Activated CD4-positive, alpha-beta T cell treated with anti-CD3 and anti-CD28 coated beads for 24 hours (primary cell): ENCODE results near the gene ST8SIA3.
"Not testable (repeated sequence)": the region's sequence is repeated elsewhere in the genome, so short reads cannot be mapped to it uniquely, and the experiment has no call there.

Experiments used
- DNase-seq, 2 donors: peaks; one replicate each; pipeline ENCODE4 v3.0.0-alpha.2; 2020; ENCODE audit warnings: low read depth in 2 of 2

ST8SIA3 gene

GRCh38 chr18:57364460-57364859 lies 12.1 kb downstream of the ST8SIA3 start:
- no peak for DNase-seq

DNA sequence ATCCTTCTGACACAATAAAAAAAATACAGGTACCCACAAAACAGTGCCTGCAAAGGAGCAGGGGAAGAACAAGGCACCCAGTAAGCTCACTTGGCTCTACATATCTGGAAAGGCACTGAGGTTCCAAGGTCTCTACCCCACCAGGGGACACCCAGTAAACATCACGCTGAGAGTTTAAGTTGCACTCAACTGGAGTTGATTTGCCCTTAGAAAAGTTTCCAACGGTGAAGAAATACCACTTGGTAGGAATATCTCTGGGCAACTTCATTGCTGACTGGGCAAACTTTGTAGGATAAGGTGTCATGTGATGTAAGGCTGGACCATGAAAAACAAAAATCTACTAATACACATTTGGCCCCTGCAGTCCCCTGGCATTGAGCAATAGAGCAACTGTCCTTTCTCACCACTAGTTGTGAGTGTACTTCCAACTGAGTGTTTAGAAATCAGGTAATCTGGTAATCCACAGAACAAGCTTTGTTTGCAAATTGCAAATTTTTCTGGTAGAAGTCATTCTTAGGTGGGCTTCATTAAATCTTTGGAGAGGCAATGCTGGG lies 14.2 kb downstream of the ST8SIA3 start:
- no peak for DNase-seq

- no peak for DNase-seq
Measured at GRCh38 chr18:57372444-57372843, 20.1 kb downstream of the ST8SIA3 start.

DNA sequence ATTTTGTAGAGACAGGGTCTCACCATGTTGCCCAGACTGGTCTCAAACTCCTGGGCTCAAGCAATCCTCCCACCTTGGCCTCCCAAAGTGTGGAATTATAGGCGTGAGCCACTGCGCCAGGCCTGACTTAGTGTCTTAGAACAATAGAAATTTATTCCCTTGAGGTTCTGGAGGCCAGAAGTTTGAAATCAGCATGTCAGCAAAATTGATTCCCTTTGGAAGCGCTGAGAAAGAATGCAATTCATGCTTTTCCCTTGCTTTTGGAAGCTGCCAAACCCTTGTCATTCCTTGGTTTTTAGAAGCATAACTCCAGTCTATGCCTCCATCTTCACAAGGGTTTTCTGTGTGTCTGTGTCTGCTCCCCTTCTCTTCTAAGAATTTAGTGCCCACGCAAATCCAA lies 20.7 kb downstream of the ST8SIA3 start:
- no peak for DNase-seq

- DNase-seq: no peak
Measured at GRCh38 chr18:57376503-57376902, 24.1 kb downstream of the ST8SIA3 start.

DNA sequence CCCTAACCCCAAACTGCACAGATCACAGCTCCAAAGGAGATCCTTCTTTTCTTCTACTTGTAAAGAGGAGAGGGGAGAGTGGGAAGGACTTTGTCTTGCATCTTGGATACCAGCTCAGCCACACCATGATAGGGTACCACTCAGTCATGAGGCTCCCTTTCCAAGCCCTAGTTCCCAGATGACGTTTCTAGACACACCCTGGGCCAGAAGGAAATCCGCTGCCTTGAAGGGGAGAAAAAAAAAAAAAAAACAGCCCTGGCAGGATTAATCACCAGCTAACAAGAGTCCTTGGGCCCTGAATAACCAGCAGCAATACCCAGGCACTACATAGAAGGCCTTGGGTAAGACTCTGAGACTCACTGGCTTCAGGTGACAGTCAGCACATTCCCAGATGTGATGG lies 36.9 kb downstream of the ST8SIA3 start:
- DNase-seq: no peak

- DNase-seq: no peak
Measured at GRCh38 chr18:57390044-57390443, 37.7 kb downstream of the ST8SIA3 start.

DNA sequence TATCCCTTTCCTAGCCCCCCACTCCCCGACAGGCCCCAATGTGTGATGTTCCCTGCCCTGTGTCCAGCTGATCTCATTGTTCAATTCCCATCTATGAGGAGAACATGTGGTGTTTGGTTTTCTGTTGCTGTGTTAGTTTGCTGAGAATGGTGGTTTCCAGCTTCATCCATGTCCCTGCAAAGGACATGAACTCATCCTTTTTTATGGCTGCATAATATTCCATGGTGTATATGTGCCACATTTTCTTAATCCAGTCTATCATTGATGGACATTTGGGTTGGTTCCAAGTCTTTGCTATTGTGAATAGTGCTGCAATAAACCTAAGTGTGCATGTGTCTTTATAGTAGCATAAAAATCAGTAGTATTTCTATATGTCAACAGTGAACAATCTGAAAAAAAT lies 42.4 kb downstream of the ST8SIA3 start:
- DNase-seq: not testable (repeated sequence)

DNA sequence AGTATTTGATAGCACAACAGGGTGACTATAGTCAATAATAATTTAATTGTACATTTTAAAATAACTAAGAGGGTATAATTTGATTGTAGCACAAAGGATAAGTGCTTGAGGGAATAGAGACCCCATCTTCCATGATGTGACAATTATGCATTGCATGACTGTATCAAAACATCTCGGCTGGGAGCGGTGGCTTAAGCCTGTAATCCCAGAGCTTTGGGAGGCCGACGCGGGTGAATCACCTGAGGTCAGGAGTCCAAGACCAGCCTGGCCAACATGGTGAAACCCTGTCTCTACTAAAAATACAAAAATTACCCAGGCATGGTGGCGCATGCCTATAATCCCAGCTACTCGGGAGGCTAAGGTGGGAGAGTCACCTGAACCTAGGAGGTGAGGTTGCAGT lies 44.5 kb downstream of the ST8SIA3 start:
- DNase-seq: not testable (repeated sequence)

GRCh38 chr18:57397440-57398132 lies 45.2 kb downstream of the ST8SIA3 start:
- DNase-seq: no peak

- no peak for DNase-seq
Measured at GRCh38 chr18:57404345-57404744, 52.0 kb downstream of the ST8SIA3 start.

- no peak for DNase-seq
Measured at GRCh38 chr18:57409650-57410049, 57.3 kb downstream of the ST8SIA3 start.

DNA sequence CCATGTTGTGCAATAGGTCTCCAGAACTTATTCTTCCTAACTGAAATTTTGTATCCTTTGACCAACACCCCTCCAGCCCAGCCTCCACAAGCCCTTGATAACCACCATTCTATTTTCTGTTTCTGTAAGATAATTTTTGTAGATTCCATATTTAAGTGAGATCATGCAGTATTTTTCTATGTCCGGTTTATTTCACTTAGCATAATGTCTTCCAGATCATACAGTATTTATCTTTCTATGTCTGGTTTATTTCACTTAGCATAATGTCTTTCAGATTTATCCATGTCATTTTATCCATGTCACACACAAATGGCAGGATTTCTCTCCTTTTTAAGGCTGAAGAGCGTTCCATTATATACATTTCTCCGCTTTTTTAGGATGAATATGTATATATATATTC lies 58.4 kb downstream of the ST8SIA3 start:
- no peak for DNase-seq

- DNase-seq: no peak
Measured at GRCh38 chr18:57416542-57416941, 64.2 kb downstream of the ST8SIA3 start.
